NB4 (cell line): ENCODE results near the gene MICOS13.

Source experiments
- CTCF ChIP-seq: IDR thresholded peaks from one replicate; pipeline ENCODE4 v1.5.1; 2012; ENCODE audit warnings: low read depth, low read length
- POLR2A ChIP-seq: IDR thresholded peaks from 2 replicates; pipeline ENCODE4 v1.6.1; 2011; ENCODE audit warnings: mild to moderate bottlenecking; ENCODE audit not compliant: insufficient read length; ENCODE audit errors: extremely low read depth
- TF ChIP-seq, protein P1 (sequence below): IDR thresholded peaks from 2 replicates; pipeline ENCODE4 v1.6.1; 2011; ENCODE audit warnings: low read depth, low read length

GRCh38 chr19:5676105-5676771 lies 4.1 kb downstream of the MICOS13 start:
- no peak for TF ChIP-seq POLR2A
- TF ChIP-seq CTCF = no peak
- TF ChIP-seq, protein P1, sequence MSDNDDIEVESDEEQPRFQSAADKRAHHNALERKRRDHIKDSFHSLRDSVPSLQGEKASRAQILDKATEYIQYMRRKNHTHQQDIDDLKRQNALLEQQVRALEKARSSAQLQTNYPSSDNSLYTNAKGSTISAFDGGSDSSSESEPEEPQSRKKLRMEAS = no peak
